Lung (tissue), 12 donors: ENCODE measurements around the gene HCAR3. TPM values are rescaled to one million over a fixed set of nuclear protein-coding genes. Genes with fewer than 3 reads are reported as not detected.
"Not testable (repeated sequence)": the region's sequence is repeated elsewhere in the genome, so short reads cannot be mapped to it uniquely, and the experiment has no call there.

Source experiments
- ATAC-seq: fragments of 200-7000 bp; cut with Tn5 transposase; one replicate; pipeline ENCODE4 v1.9.1; 2020; ENCODE audit warnings: moderate number of reproducible peaks; ENCODE audit not compliant: insufficient read depth, low FRiP score
- DNase-seq, 3 donors: peaks; one replicate each; pipeline ENCODE4 v3.0.0-alpha.2; 2013 to 2017
- H3K27ac ChIP-seq, 2 donors: one replicate each; pipeline ENCODE4 v1.5.1; 2013; ENCODE audit warnings: mild to moderate bottlenecking in 2 of 2, moderate library complexity in 2 of 2, control low read depth in 1 of 2, inconsistent platforms in 1 of 2, low read depth in 1 of 2, low read length in 1 of 2
- H3K27me3 ChIP-seq, 3 donors: one replicate each; pipeline ENCODE4 v1.5.1; 2013; ENCODE audit warnings: low read length in 2 of 3; ENCODE audit not compliant: control insufficient read depth in 3 of 3, insufficient read depth in 3 of 3
- H3K36me3 ChIP-seq, 4 donors: one replicate each; pipeline ENCODE4 v1.5.1; 2013; ENCODE audit warnings: low read length in 4 of 4, mild to moderate bottlenecking in 1 of 4, moderate library complexity in 1 of 4; ENCODE audit not compliant: control insufficient read depth in 4 of 4, insufficient read depth in 4 of 4
- H3K4me1 ChIP-seq, 5 donors: one replicate each; pipeline ENCODE4 v1.5.1; 2013; ENCODE audit warnings: low read length in 5 of 5, mild to moderate bottlenecking in 2 of 5, moderate library complexity in 1 of 5; ENCODE audit not compliant: control insufficient read depth in 5 of 5, insufficient read depth in 5 of 5
- H3K4me3 ChIP-seq: one replicate; pipeline ENCODE4 v1.5.1; 2013; ENCODE audit warnings: mild to moderate bottlenecking, control low read depth, moderate library complexity
- H3K9ac ChIP-seq, 2 donors: one replicate each; pipeline ENCODE4 v1.5.1; 2013; ENCODE audit warnings: low read length in 2 of 2, control low read depth in 1 of 2; ENCODE audit not compliant: insufficient read depth in 1 of 2
- H3K9me3 ChIP-seq, 4 donors: one replicate each; pipeline ENCODE4 v1.5.1; 2013; ENCODE audit warnings: low read length in 3 of 4, mild to moderate bottlenecking in 1 of 4, moderate library complexity in 1 of 4; ENCODE audit not compliant: control insufficient read depth in 4 of 4, insufficient read depth in 3 of 4
- CTCF ChIP-seq: IDR thresholded peaks from 2 replicates; pipeline ENCODE4 v1.5.1; 2012; ENCODE audit warnings: mild to moderate bottlenecking; ENCODE audit errors: control extremely low read depth, extremely low read depth
- WGBS, 2 donors: extraction: QIAGEN DNeasy Blood & Tissue Kit; methylation state at CpG; one replicate each; pipeline ENCODE4 v1.1.7; 2013; 5-methylcytosine and 5-hydroxymethylcytosine counted together
- polyA plus RNA-seq, 2 donors: library from polyadenylated mRNA; stranded (reverse); fragments of 200-250 nt; gene quantifications; one replicate each; pipeline ENCODE4 v1.2.1, GENCODE V29; 2013
- total RNA-seq, 2 donors: library from RNA; depleted of rRNA in 1 of 2; stranded (reverse); fragments of >200 nt in 1 of 2; gene quantifications; one replicate each; pipeline ENCODE4 v1.2.1, GENCODE V29; 2014 to 2021
- donor health status: control.
- donor health status: control.
- donor health status: Bipolar disorder and iron deficiency.
- donor health status: healthy.
- donor health status: DM: yes; HTN: yes; CAD: no.

HCAR3 gene
- total and polyA plus RNA-seq, 4 donors, result 0.47 to 52.6 (median 6.4) TPM

GRCh38 chr12:122752464-122753318 is 36.1 kb upstream of the HCAR3 start, which contains the start of gene DENR:
Gene DENR (plus strand): TSS chr12:122752824. CDS start chr12:122753702, 878 bp downstream.
- peak; percentile 91 for TF ChIP-seq CTCF
- peaks cover 3 to 27% (median 11%) of the 10 kb centered on the region in 4 donors for H3K36me3 ChIP-seq
- no peaks in the 10 kb centered on the region for H3K27me3 ChIP-seq
- ATAC-seq, result peak; percentile 99
- peak within 1 kb of the TSS; percentile 63 to 83 for H3K27ac ChIP-seq
- peaks cover 0 to 8% (median 3%) of the 10 kb centered on the region in 5 donors for H3K4me1 ChIP-seq
- H3K4me3 ChIP-seq, result peak within 1 kb of the TSS; percentile 87
- H3K9me3 ChIP-seq, result no peaks in the 10 kb centered on the region
- 0 to 1% methylated on average over 71 to 73 of the region's 73 CpGs for WGBS, 2 donors
- peak; percentile 98 for DNase-seq
- peak within 1 kb of the TSS; percentile 90 to 94 for H3K9ac ChIP-seq

- H3K36me3 ChIP-seq, result peaks cover 0 to 18% (median 7%) of the 10 kb centered on the region in 4 donors
- not testable (repeated sequence) for H3K9me3 ChIP-seq, ATAC-seq, DNase-seq, H3K27ac ChIP-seq, H3K27me3 ChIP-seq, H3K9ac ChIP-seq, H3K4me1 ChIP-seq, H3K4me3 ChIP-seq
- WGBS, 2 donors, result 60 to 66% methylated on average over 17 of the region's 17 CpGs
Measured at GRCh38 chr12:122750781-122751515, 34.3 kb upstream of the HCAR3 start.

DNA sequence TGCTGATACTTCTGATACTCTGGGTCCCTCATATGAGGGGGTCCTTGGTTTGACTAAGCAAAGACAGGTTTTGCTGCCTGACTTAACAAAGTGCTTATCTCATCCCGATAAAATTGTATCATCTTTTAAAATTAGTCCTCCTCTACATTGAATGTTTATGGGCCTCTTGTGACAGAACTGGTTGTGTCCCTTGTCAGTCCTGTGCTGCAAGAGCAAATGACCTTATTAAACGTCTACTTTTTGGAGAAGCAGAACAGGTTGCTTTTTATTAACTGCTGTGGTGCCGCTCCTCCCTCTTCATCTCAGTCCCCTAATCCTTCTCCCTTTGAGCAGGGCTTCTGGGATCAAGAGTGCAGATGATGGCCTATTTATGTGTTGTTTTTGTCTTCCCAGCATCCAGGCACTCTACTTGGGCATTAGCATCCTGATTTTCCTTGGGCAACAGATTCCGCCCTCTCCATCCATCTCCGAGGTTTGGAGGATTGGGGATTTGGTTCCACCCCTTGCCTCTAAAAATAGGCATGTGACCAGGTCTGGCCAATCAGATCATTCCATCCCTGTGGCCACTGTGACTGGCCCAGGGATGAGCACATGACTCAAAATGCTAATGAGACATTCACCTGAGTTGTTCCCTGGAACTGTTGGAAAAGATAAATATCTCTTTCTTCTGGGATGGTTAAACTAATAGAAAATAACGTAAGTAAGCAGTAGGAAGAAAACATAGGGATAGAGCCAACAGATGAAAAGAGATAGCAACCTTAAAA is 33.1 kb upstream of the HCAR3 start:
- Histone ChIP-seq H3K9ac (no peak overlapping the region), H3K9me3 (no peaks in the 10 kb centered on the region), H3K27me3 (no peaks in the 10 kb centered on the region), H3K4me1 (peaks cover 0 to 8% (median 3%) of the 10 kb centered on the region in 5 donors), H3K27ac (no peak overlapping the region), H3K4me3 (no peak overlapping the region), H3K36me3 (peaks cover 0 to 10% (median 2%) of the 10 kb centered on the region in 4 donors)
- WGBS, 2 donors, result 82 to 83% methylated on average over 6 of the region's 6 CpGs
- DNase-seq (no peak), ATAC-seq (no peak)
- no peak for TF ChIP-seq CTCF
